ENCODE results near the gene ZWILCH. TPM values are rescaled to one million over a fixed set of nuclear protein-coding genes. Genes with fewer than 3 reads are reported as not detected.

ZWILCH gene
- total RNA-seq, 1 experiment from 2014 or later: 50.2 TPM

- CTCF ChIA-PET: interaction anchor here (1.0 to 1.3 kb wide), 4 partner anchors 8 to 32 kb away, joined by 3 to 4 read pairs (median 3); no protein-coding TSS in a partner anchor
- no peak for DNase-seq (ENCODE audit: low spot score)
- TF ChIP-seq SMAD4 (CRISPR knock-in tag; IDR thresholded peaks at IDR 0.05) (no peak), IRF2 (CRISPR knock-in tag; IDR thresholded peaks at IDR 0.05; ENCODE audit: borderline replicate concordance, low read depth) (no peak), CDX4 (CRISPR knock-in tag; IDR thresholded peaks at IDR 0.05; ENCODE audit: borderline replicate concordance) (no peak), ZBTB43 (CRISPR knock-in tag; IDR thresholded peaks at IDR 0.05) (no peak), ZNF512 (CRISPR knock-in tag; IDR thresholded peaks at IDR 0.05; ENCODE audit: borderline replicate concordance) (no peak), STAT6 (CRISPR knock-in tag; conservative IDR thresholded peaks at IDR 0.05; ENCODE audit: low read depth) (no peak), FOXJ3 (CRISPR knock-in tag; IDR thresholded peaks at IDR 0.05; ENCODE audit: borderline replicate concordance) (no peak), TEAD1 (CRISPR knock-in tag; IDR thresholded peaks at IDR 0.05) (no peak), AR (CRISPR knock-in tag; IDR thresholded peaks at IDR 0.05) (no peak), CREB1 (CRISPR knock-in tag; IDR thresholded peaks at IDR 0.05) (no peak), USF1 (CRISPR knock-in tag; IDR thresholded peaks at IDR 0.05) (no peak), ZNF671 (CRISPR knock-in tag; IDR thresholded peaks at IDR 0.05) (no peak), ZNF281 (CRISPR knock-in tag; IDR thresholded peaks at IDR 0.05) (no peak), ZNF138 (CRISPR knock-in tag; conservative IDR thresholded peaks at IDR 0.05) (no peak), FOXP1 (CRISPR knock-in tag; IDR thresholded peaks at IDR 0.05; ENCODE audit: borderline replicate concordance) (no peak), ZNF232 (CRISPR knock-in tag; IDR thresholded peaks at IDR 0.05) (no peak), CBFB (CRISPR knock-in tag; IDR thresholded peaks at IDR 0.05; ENCODE audit: low read depth) (no peak)
- no peak for ATAC-seq
- H3K27me3 Mint-ChIP-seq (ENCODE audit: low read depth): peaks cover 2% of the 10 kb centered on the region; the same call in 1 of the 2 replicates
- H3K9me3 Mint-ChIP-seq: no peaks in the 10 kb centered on the region
- no peak overlapping the region for H3K4me3 Mint-ChIP-seq
- no peak overlapping the region; the same call in 1 of the 2 replicates for H3K27ac Mint-ChIP-seq
- H3K36me3 Mint-ChIP-seq: no peaks in the 10 kb centered on the region
- peaks cover 26% of the 10 kb centered on the region for H3K4me1 Mint-ChIP-seq
- POLR2A ChIA-PET: interaction anchor here (0.6 kb wide), 1 partner anchor 128 kb away, joined by 4 read pairs; no protein-coding TSS in a partner anchor
Measured at GRCh38 chr15:66586155-66586976, 81.2 kb downstream of the ZWILCH start.

Measured in WTC11 (cell line).